Measurements from ENCODE around the gene HMX1.

DNA sequence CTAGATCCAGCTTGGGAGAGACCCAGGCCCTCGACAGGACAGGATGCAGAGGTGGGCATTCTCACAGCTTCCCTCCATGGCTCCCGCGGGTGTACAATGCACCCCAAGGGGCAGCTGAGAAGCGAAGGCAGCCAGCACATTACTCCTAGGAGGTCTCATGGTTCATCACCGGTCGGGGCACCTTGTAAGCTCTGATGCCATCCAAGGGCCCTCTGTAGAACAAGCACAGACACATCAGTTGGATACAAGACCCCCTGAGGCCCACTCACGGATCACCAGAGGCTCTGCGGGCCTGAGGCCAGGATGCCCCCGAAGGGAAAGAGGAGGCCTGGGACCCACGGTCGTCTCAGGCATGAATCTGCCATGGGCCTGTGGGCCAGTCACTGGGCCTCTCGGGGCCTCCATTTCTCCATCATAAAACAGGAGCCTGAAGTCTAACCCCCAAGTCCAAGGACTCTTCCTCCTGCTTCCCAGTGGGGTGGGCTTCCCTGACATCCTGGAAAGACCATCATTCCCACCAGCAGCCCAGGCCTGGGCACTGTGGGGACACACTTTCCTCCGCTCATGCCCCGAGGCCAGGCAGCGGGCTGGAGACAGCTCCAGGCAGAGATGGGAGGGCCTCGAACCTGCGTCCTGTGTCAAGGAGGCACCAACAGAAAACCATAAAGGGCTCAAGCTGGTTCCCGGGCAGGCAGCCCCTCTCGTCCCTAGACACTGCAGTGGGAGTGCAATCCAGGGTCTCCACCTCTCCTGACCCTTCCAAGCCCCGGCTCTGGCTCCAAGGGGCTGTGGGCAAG lies 20.1 kb downstream of the HMX1 start:
- no peak for TF ChIP-seq EZH2phosphoT487 (IDR thresholded peaks at IDR 0.05; ENCODE audit: borderline replicate concordance, low read depth, low read length)
- TF ChIP-seq, protein P1, sequence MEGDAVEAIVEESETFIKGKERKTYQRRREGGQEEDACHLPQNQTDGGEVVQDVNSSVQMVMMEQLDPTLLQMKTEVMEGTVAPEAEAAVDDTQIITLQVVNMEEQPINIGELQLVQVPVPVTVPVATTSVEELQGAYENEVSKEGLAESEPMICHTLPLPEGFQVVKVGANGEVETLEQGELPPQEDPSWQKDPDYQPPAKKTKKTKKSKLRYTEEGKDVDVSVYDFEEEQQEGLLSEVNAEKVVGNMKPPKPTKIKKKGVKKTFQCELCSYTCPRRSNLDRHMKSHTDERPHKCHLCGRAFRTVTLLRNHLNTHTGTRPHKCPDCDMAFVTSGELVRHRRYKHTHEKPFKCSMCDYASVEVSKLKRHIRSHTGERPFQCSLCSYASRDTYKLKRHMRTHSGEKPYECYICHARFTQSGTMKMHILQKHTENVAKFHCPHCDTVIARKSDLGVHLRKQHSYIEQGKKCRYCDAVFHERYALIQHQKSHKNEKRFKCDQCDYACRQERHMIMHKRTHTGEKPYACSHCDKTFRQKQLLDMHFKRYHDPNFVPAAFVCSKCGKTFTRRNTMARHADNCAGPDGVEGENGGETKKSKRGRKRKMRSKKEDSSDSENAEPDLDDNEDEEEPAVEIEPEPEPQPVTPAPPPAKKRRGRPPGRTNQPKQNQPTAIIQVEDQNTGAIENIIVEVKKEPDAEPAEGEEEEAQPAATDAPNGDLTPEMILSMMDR (conservative IDR thresholded peaks at IDR 0.05; ENCODE audit: low read length), result no peak
